HG02973 (cell line): Measurements from ENCODE around the gene ST6GAL1.

Source experiments
- ATAC-seq: cut with Tn5 transposase; IDR thresholded peaks from one replicate; pipeline ENCODE4 v1.9.1; 2021; ENCODE audit warnings: moderate library complexity; ENCODE audit not compliant: unreplicated experiment

ST6GAL1 gene

DNA sequence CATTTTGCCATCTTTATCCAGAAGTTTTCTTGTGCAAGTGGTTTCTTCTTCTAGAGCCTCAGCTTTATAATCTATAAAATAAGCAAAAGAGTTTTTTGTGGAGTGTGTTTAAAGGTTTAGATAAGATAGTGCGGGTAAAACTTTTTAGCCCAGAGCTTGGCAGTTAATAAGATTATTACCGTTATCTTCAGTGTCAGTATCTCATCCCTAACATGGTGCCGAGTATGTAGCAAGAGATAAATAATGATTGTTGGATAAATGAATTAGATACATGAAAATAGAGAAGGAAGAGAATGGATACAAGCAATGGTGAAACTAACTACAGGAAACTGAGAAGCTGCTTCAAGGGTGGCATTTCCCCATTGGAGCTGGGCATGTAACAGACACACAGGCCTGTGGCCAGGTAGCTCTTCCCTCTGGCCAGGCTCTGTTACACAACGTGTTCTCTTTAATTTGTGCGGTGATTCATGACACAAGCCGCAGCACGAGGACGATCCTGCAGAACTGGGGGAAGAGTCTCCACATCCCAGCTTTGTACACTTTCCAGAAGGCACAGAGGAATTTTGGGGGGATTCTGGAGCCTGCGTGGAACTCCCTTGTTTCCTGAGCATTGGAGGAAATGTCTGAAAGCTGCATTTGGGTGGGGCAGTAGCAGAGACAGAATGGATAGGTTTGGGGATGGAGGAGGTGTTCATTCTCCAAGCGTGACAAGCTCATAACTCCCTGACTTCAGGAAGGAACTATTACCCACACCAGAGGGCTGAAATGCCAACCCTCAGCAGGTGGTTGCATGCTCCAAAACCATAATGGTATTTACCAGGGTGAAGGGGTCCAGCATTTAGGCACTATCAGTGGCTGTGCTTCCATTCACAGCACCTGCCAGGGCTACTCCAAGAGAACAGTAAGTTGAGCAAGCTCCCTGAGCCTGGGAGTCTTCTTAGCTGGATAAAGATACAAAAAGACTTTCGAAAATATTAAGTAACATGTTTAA is 14.2 kb upstream of the ST6GAL1 start:
- ATAC-seq, result no peak

DNA sequence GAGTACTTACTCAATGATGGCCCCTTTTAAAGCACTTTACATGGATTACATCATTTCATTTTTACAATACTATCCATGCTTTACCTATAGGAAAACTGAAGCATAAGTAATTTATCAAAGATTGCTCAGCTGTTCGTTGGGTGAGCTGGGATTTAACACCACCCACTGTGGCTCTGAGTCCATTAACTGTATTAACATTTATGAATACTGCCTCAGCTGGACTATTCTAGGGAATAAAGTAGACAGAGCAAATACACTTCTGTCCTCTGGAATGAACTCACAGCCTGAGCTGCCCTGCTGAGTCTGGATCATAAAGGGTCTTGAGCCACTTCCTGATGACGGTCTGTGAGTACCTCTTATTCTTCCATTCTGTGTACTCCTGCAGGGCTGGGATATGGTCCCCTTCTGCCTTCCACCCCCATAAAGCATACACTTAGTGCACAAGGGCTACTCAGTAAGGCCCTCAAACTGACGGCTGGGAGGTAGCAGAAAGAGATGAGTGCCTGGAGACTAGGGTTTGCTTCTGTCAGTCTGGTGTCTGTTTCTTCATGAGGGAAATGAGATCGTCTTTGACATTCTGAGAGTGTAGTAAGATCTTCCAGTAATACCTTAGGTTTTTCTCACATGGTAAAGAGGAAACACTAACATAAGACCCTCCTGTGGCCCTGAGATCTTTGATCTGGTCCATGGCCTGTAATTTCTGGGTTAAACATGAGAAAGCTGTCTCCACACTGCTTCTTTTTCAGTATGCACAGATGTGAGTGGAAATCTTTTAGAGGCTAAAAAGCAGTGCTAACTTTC is 12.6 kb upstream of the ST6GAL1 start:
- ATAC-seq, result no peak

GRCh38 chr3:186920301-186920700 is 10.0 kb upstream of the ST6GAL1 start:
- no peak for ATAC-seq

GRCh38 chr3:186920796-186921195 is 9.5 kb upstream of the ST6GAL1 start:
- no peak for ATAC-seq

GRCh38 chr3:186921578-186921977 is 8.7 kb upstream of the ST6GAL1 start:
- ATAC-seq, result no peak

DNA sequence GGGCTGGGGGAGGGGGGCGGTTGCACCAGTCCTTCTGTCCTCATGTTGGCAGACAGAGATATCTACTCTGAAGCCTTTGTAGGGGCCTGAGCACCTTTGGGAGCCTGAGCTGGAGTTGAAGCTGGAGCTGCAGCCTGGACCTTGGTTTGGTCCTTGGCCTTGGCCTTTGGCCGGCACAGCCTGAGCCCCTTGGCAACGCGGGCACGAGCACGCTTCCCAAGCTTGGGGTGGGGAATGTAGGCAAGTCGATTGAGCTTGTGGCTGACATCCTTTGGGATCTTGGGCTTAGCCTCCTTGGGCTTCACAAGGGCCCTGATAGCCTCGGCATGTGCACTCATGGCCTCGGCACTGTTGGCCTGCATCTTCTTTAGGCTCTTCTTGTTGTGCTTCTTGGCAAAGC is 8.1 kb upstream of the ST6GAL1 start:
- no peak for ATAC-seq

DNA sequence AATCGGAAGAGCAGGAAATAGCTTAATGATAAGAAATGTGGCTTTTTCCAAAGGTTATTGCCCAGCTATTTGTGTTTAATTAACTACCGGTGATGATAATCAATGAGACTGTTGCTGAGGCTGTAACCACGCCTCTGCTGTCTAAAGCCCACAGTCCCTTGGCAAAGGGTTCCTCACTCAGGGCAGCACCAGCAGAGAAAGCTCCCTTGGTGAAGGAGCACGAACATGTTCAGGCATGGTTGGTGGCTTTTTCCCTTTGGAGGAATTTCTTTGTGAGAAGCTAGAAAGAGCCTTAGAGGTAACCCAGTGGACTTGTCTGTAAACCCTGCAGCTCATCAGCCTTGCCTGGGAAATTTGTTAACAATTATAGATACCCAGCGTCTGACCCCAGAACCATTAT is 7.5 kb upstream of the ST6GAL1 start:
- no peak for ATAC-seq

DNA sequence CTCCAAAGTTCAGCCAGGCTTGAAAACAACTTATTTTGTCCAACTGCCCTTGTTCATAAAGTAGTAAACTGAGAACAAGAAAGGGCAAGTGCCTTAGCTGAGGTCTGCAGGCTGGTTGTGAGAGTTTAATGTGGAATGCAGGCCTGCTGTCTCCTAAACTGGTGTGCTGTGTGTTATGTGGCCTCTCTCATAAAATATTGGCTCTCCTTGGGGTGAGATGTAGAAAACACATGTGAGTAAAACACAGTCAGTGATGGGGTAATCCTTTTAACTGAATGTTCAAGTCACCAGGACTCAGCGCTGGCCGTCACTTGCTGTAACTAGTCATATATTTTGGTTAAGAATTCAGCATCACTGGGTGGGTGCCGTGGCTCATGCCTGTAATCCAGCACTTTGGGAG is 7.1 kb upstream of the ST6GAL1 start:
- ATAC-seq, result no peak

GRCh38 chr3:186925826-186926225 is 4.5 kb upstream of the ST6GAL1 start:
- ATAC-seq, result no peak

- no peak for ATAC-seq
Observed at GRCh38 chr3:186929186-186929585, 1.1 kb upstream of the ST6GAL1 start.

- ATAC-seq, result no peak
Observed at GRCh38 chr3:186929685-186930084, 641 bp upstream of the ST6GAL1 start.

DNA sequence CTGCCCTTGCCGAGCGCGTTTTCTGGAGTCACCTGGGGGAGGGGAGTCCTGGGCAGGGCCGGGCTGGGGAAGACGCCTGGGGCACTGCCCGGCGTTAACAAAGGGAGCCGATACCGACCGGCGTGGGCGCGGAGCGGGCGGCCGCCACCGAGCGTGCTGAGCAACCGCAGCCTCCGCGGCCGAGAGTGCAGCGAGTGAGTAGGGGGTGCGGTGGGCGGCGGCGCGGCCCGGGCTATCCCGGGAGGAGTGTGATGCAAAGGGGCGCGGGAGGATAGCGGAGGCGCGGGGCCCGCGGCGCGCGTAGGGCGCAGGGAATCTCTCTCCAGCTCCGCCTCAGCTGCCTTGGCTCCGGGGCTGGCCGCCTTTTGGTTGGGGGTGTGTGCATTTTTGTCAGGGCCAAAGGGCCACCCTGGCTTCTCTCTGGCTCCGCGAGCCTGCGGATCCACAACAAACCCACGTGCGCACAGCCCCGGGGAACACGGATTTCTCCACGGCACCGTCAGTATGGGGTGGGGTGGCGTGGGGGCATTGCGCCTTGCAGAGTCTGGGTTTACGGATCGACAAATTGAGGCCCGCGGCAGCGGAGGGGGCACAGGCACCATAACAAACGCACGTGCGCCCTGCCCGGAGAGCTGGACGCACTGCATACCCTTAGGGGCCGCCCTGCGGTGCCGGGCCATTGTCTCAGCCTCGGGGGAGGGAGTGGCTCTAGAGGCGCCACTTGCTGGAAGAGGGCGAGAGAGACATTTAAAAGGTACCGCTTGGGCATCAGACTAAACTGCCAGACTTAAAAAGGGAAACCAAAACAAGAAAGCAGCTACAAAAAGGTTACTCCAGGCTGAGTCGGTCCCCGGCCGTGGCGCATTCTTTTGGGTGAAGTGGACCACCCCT is 560 bp downstream of the ST6GAL1 start:
- peak; percentile 69 for ATAC-seq

- ATAC-seq, result peak; percentile 3
Observed at GRCh38 chr3:186931532-186932280, 1.4 kb downstream of the ST6GAL1 start.

- no peak for ATAC-seq
Observed at GRCh38 chr3:186932281-186933181, 2.2 kb downstream of the ST6GAL1 start.

DNA sequence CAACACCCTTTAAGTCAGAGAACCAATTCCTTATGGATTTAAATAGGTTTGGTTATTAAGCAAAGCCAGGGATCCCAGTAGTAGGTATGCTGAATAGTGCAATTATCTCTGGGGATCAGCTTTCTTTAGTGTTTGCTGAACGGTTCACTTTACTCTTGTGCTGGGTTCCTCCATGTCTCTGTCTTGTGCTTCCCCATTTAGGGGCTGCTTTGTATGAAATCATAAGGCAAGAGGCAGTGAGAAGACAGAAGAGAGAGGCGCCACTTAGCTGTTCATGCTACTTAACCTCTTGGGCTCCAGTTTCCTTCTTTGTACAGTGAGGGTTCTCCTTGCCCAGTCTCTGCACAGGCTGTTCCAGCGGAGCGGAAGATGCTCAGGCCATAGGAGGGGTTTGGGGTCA is 3.5 kb downstream of the ST6GAL1 start:
- ATAC-seq, result no peak

- ATAC-seq, result no peak
Observed at GRCh38 chr3:186935133-186935532, 4.8 kb downstream of the ST6GAL1 start.

DNA sequence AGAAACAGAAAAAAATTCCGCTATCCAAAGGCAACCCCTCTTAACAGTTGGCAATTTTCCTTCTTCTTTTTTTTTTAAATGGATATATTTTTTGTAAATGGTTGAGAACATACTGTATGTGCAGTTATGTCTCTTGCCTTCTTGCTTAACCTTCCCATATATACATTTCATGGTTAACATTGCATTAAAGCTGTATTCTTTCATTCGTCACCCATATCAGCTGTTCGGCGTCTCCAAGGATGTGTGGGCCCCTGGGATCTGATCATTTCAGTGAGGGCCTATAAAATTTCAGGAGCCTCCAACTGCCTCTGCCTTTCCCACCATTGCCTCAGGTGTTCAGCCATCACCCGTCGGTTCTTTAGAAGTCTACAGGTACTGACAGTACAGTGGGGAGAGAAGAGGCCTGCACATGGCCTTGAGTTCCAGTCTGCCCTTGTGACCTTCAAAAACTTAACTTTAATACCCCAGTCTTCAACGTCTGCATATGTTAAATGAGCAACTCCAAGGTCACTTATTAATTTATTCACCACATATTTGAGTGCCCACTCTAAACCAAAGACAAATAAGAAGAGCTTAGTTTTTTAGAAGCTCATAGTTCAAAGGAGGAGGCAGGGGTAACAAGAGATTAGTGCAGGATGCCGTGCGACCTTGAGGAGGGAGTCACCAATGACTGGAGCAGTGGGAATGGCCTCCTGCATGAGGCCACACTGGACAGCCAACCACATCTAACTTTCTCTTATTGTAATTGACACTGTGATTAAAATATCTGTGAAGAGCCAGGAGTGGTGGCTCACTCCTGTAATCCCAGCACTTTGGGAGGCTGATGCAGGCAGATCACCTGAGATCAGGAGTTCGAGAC is 6.9 kb downstream of the ST6GAL1 start:
- ATAC-seq, result no peak

DNA sequence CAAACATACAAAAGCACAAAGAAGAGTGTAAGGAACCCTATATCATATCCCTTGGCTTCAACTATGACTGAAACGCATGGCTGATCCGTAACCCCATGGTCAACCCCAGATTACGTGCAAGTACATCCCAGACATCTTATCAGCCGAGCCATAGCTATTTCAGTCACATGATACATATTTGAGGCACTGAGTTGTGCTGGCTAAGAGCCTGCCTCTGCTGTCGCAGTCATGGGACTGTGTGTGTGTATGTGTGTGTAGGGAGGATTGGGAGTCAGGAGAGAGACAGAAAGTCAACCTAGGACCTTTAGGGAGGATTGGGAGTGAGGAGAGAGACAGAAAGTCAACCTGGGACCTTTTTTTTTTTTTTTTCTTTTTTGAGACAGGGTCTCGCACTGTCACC is 8.4 kb downstream of the ST6GAL1 start:
- ATAC-seq, result no peak
